Endodermal cell (in vitro differentiated cells): ENCODE results near the gene SPAG16. TPM values are rescaled to one million over a fixed set of nuclear protein-coding genes. Genes with fewer than 3 reads are reported as not detected.

Experiments
- DNase-seq: peaks from one replicate; pipeline ENCODE4 v3.0.0-alpha.2; 2017
- H3K27ac ChIP-seq: 2 replicates; pipeline ENCODE4 v1.5.1; 2013; ENCODE audit warnings: mild to moderate bottlenecking, low read depth, low read length, moderate library complexity
- H3K27me3 ChIP-seq: 2 replicates; pipeline ENCODE4 v1.6.1; 2013; ENCODE audit warnings: mild to moderate bottlenecking, low read length, moderate library complexity; ENCODE audit not compliant: insufficient read depth, control insufficient read depth, poor library complexity, severe bottlenecking
- H3K36me3 ChIP-seq: 2 replicates; pipeline ENCODE4 v1.7.0; 2013; ENCODE audit warnings: mild to moderate bottlenecking, low read length, moderate library complexity; ENCODE audit not compliant: control insufficient read depth, insufficient read depth
- H3K4me1 ChIP-seq: one replicate; pipeline ENCODE4 v1.7.0; 2013; ENCODE audit warnings: low read length; ENCODE audit not compliant: control insufficient read depth, insufficient read depth
- H3K4me3 ChIP-seq: 2 replicates; pipeline ENCODE4 v1.5.1; 2013; ENCODE audit warnings: mild to moderate bottlenecking, low read length, moderate library complexity
- H3K9ac ChIP-seq: 2 replicates; pipeline ENCODE4 v1.6.1; 2013; ENCODE audit warnings: mild to moderate bottlenecking, low read length, moderate library complexity; ENCODE audit not compliant: poor library complexity, severe bottlenecking; ENCODE audit errors: extremely low read depth
- H3K9me3 ChIP-seq: 2 replicates; pipeline ENCODE4 v1.6.1; 2013; ENCODE audit warnings: mild to moderate bottlenecking, low read length, moderate library complexity; ENCODE audit not compliant: control insufficient read depth
- H3K27ac Mint-ChIP-seq: 2 replicates; pipeline ENCODE4 v1.8.0; 2020; ENCODE audit warnings: mixed read lengths
- H3K27me3 Mint-ChIP-seq: 2 replicates; pipeline ENCODE4 v1.8.0; 2021; ENCODE audit warnings: mild to moderate bottlenecking, mixed read lengths; ENCODE audit not compliant: insufficient read depth
- H3K36me3 Mint-ChIP-seq: 2 replicates; pipeline ENCODE4 v1.8.0; 2020; ENCODE audit warnings: low read depth, mixed read lengths
- H3K4me1 Mint-ChIP-seq: 2 replicates; pipeline ENCODE4 v1.8.0; 2020; ENCODE audit warnings: mixed read lengths
- H3K4me3 Mint-ChIP-seq: 2 replicates; pipeline ENCODE4 v1.8.0; 2020; ENCODE audit warnings: mild to moderate bottlenecking, moderate library complexity, mixed read lengths
- H3K9me3 Mint-ChIP-seq: 2 replicates; pipeline ENCODE4 v1.8.0; 2020; ENCODE audit warnings: mild to moderate bottlenecking, mixed read lengths
- CTCF ChIP-seq: fragments of 200-600 bp; sonication (generic); conservative IDR thresholded peaks from 2 replicates; pipeline ENCODE4 v1.5.0; 2021; ENCODE audit warnings: antibody characterized with exemption, mild to moderate bottlenecking
- WGBS, 2 experiments: methylation state at CpG; one replicate each; pipeline versions ENCODE4 v1.1.5 to v1.1.7; 2013; ENCODE audit warnings: missing lambda C conversion rate in 2 of 2, mixed read lengths in 1 of 2; ENCODE audit not compliant: insufficient coverage in 1 of 2, insufficient read length in 1 of 2; 5-methylcytosine and 5-hydroxymethylcytosine counted together
- total RNA-seq, 2 donors: library from RNA; stranded (reverse); fragmentation: NEBNext Ultra II Directional in 1 of 2; extraction: Animal tissue kit (Norgen Biotek cat#: 25700) in 1 of 2; gene quantifications; 2 replicates in 1 of 2; 3 replicates in 1 of 2; pipeline ENCODE4 v1.2.1, GENCODE V29; 2021

Gene SPAG16
- total RNA-seq, 2 donors from 2014 or later: 27.8 to 38.2 TPM

- no peaks in the 10 kb centered on the region for H3K4me1 ChIP-seq
- Mint-ChIP-seq H3K4me3 (no peak within 1 kb of the TSS), H3K27me3 (peaks cover 7% of the 10 kb centered on the region), H3K36me3 (no peaks in the 10 kb centered on the region), H3K4me1 (no peaks in the 10 kb centered on the region), H3K9me3 (no peaks in the 10 kb centered on the region), H3K27ac (no peak within 1 kb of the TSS)
- H3K27me3 ChIP-seq: no peaks in the 10 kb centered on the region
- H3K9ac ChIP-seq: no peak within 1 kb of the TSS
- DNase-seq: peak; percentile 96
- no peaks in the 10 kb centered on the region for H3K36me3 ChIP-seq
- WGBS, 2 experiments: 21 to 31% methylated on average over 10 to 19 of the region's 19 CpGs
- no peak within 1 kb of the TSS for H3K4me3 ChIP-seq
- no peak for TF ChIP-seq CTCF
- H3K27ac ChIP-seq: no peak within 1 kb of the TSS
- H3K9me3 ChIP-seq: no peaks in the 10 kb centered on the region
Observed at GRCh38 chr2:214410918-214411554, 1126.8 kb downstream of the SPAG16 start, which contains the start of gene VWC2L. Gene VWC2L (plus strand): TSS chr2:214411054. CDS start chr2:214414194, 3,140 bp downstream.

- no peak overlapping the region for H3K4me3 Mint-ChIP-seq
- no peak for DNase-seq
- Histone ChIP-seq H3K4me3 (no peak overlapping the region), H3K27ac (no peak overlapping the region), H3K9me3 (no peaks in the 10 kb centered on the region), H3K9ac (no peak overlapping the region), H3K36me3 (no peaks in the 10 kb centered on the region), H3K4me1 (no peaks in the 10 kb centered on the region), H3K27me3 (no peaks in the 10 kb centered on the region)
- no peaks in the 10 kb centered on the region for H3K36me3 Mint-ChIP-seq
- peaks cover 7% of the 10 kb centered on the region for H3K27me3 Mint-ChIP-seq
- no peak overlapping the region for H3K27ac Mint-ChIP-seq
- TF ChIP-seq CTCF: no peak
- WGBS, 2 experiments: no CpG with 5 or more reads among the region's 1 CpG
- no peaks in the 10 kb centered on the region for H3K9me3 Mint-ChIP-seq
- no peaks in the 10 kb centered on the region for H3K4me1 Mint-ChIP-seq
Observed at GRCh38 chr2:214412679-214413078, 1128.4 kb downstream of the SPAG16 start.

GRCh38 chr2:214436470-214436869, 1152.2 kb downstream of the SPAG16 start:
- no peak for DNase-seq
- Mint-ChIP-seq H3K4me3 (no peak overlapping the region), H3K27ac (no peak overlapping the region), H3K27me3 (no peaks in the 10 kb centered on the region), H3K9me3 (no peaks in the 10 kb centered on the region), H3K4me1 (no peaks in the 10 kb centered on the region), H3K36me3 (no peaks in the 10 kb centered on the region)
- Histone ChIP-seq H3K4me3 (no peak overlapping the region), H3K9ac (no peak overlapping the region), H3K36me3 (no peaks in the 10 kb centered on the region), H3K27ac (no peak overlapping the region), H3K4me1 (no peaks in the 10 kb centered on the region), H3K9me3 (no peaks in the 10 kb centered on the region), H3K27me3 (no peaks in the 10 kb centered on the region)
- 91 to 95% methylated on average over 3 to 4 of the region's 4 CpGs for WGBS, 2 experiments
- no peak for TF ChIP-seq CTCF
